HCT116 (cell line): Measurements from ENCODE around the gene FLVCR2.

Experiments used
- CTCF ChIP-seq, 3 experiments: fragments of 200-600 bp in 1 of 3; sonication (generic) in 1 of 3; IDR thresholded peaks in 2 of 3; conservative IDR thresholded peaks in 1 of 3; 2 replicates each; pipeline ENCODE4 v1.5.1; 2012 to 2017; ENCODE audit warnings: low read depth in 2 of 3, low read length in 2 of 3, antibody characterized with exemption in 1 of 3, borderline replicate concordance in 1 of 3, control low read depth in 1 of 3, mild to moderate bottlenecking in 1 of 3, mixed read lengths in 1 of 3, mixed run types in 1 of 3, moderate library complexity in 1 of 3; ENCODE audit not compliant: insufficient read depth in 1 of 3
- EGR1 ChIP-seq: IDR thresholded peaks from 2 replicates; pipeline ENCODE4 v1.6.1; 2012; ENCODE audit warnings: low read depth
- SIN3A ChIP-seq: IDR thresholded peaks from 2 replicates; pipeline ENCODE4 v1.6.1; 2012; ENCODE audit warnings: low read depth

DNA sequence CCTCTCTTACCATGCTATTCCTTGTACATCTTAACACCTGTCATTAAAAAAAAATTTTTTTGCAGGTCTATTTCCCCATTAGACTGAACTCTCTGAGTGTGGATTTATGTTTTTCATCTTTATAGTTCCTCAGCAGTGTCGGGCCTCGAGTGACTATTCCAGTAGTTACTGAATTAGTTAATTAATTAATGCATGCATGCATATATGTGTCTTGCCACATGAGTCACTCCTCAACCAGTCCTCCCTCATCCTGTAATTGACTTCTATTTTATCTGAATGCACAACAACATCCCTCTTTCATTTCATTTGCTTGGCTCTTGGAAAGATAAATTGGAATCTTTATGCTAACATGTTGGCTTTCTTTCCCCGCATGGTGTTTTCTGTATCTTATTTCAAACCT, 46.6 kb downstream of the FLVCR2 start:
- TF ChIP-seq CTCF (IDR thresholded peaks at IDR 0.05 in 2 of 3, conservative IDR thresholded peaks at IDR 0.05 in 1 of 3; ENCODE audit: borderline replicate concordance in 1 of 3, insufficient read depth in 1 of 3, low read depth in 2 of 3, low read length in 2 of 3), result no peak
- TF ChIP-seq SIN3A, result no peak
- TF ChIP-seq EGR1, result no peak
